Uterus (tissue), 4 donors: ENCODE results near the gene ABCA13. TPM values are rescaled to one million over a fixed set of nuclear protein-coding genes. Genes with fewer than 3 reads are reported as not detected.

Source experiments
- DNase-seq, 2 donors: peaks; one replicate each; pipeline ENCODE4 v3.0.0-alpha.2; 2019 to 2020
- H3K27ac ChIP-seq, 2 donors: fragments of 200-600 bp; sonication (generic); 1 replicate in 1 of 2; 2 replicates in 1 of 2; pipeline ENCODE4 v1.5.1; 2016 to 2018
- H3K27me3 ChIP-seq, 2 donors: fragments of 200-600 bp; sonication (generic); one replicate each; pipeline ENCODE4 v1.5.1; 2018 to 2019; ENCODE audit warnings: control low read depth in 1 of 2
- H3K36me3 ChIP-seq, 2 donors: fragments of 200-600 bp; sonication (generic); one replicate each; pipeline ENCODE4 v1.5.1; 2019; ENCODE audit warnings: control low read depth in 1 of 2
- H3K4me1 ChIP-seq, 2 donors: fragments of 200-600 bp; sonication (generic); one replicate each; pipeline ENCODE4 v1.5.1; 2018 to 2019; ENCODE audit warnings: control low read depth in 1 of 2
- H3K4me3 ChIP-seq, 2 donors: fragments of 200-600 bp; sonication (generic); 1 replicate in 1 of 2; 2 replicates in 1 of 2; pipeline ENCODE4 v1.5.1; 2018 to 2019; ENCODE audit warnings: mild to moderate bottlenecking in 1 of 2
- H3K9me3 ChIP-seq, 2 donors: fragments of 200-600 bp; sonication (generic); one replicate each; pipeline ENCODE4 v1.5.1; 2019; ENCODE audit warnings: control low read depth in 1 of 2
- POLR2A ChIP-seq, 2 donors: fragments of 450-650 bp; IDR thresholded peaks; one replicate each; pipeline ENCODE4 v1.6.1; 2016; ENCODE audit warnings: antibody characterized with exemption in 2 of 2, mild to moderate bottlenecking in 1 of 2, moderate library complexity in 1 of 2
- intact Hi-C: fragments of 100-400 bp; cut with DNase I; formaldehyde crosslinking; loops from one replicate; pipeline ENCODE4 v1.15.1; 2023; ENCODE audit warnings: low total_unique reads
- total RNA-seq, 4 donors: library from RNA; depleted of rRNA in 3 of 4; stranded (reverse); fragments of >200 nt in 3 of 4; gene quantifications; one replicate each; pipeline versions ENCODE4 v1.1.0 to v1.2.4, GENCODE V29; 2014 to 2023
- TF ChIP-seq, protein P1 (sequence below), 4 experiments: fragments of 200-600 bp in 2 of 4; fragments of 450-650 bp in 2 of 4; sonication (generic) in 2 of 4; IDR thresholded peaks; one replicate each; pipeline ENCODE4 v1.5.1; 2016 to 2019; ENCODE audit warnings: antibody characterized with exemption in 4 of 4, mild to moderate bottlenecking in 2 of 4, moderate library complexity in 1 of 4
- donor health status: DM: yes; HTN: yes; CAD: no.

ABCA13 gene
- total RNA-seq, 4 donors from 2014 or later = 0.12 to 1.0 (median 0.26) TPM; not detected in 1

DNA sequence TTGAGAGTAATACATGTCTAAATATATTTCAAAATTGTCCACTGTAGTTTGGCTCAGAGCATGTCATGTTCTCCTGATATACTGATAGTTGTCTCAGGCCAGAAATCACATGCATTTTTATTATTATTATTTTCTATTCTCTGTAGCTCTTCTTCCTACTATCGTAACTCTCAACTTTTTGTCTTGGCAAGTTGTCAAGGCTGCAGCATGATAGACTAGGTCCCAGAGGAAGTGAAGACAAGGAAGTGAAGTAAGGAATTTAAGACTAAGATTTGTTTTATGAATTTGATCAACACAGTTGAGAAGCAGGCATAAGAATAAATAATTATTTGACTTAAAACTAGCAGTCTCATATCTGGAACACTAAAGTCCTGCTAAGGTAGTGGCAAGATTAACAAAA is 369.5 kb downstream of the ABCA13 start:
- Histone ChIP-seq H3K4me3 (no peak overlapping the region), H3K4me1 (no peaks in the 10 kb centered on the region), H3K27ac (no peak overlapping the region), H3K36me3 (no peaks in the 10 kb centered on the region), H3K9me3 (no peaks in the 10 kb centered on the region), H3K27me3 (no peaks in the 10 kb centered on the region)
- TF ChIP-seq, protein P1, sequence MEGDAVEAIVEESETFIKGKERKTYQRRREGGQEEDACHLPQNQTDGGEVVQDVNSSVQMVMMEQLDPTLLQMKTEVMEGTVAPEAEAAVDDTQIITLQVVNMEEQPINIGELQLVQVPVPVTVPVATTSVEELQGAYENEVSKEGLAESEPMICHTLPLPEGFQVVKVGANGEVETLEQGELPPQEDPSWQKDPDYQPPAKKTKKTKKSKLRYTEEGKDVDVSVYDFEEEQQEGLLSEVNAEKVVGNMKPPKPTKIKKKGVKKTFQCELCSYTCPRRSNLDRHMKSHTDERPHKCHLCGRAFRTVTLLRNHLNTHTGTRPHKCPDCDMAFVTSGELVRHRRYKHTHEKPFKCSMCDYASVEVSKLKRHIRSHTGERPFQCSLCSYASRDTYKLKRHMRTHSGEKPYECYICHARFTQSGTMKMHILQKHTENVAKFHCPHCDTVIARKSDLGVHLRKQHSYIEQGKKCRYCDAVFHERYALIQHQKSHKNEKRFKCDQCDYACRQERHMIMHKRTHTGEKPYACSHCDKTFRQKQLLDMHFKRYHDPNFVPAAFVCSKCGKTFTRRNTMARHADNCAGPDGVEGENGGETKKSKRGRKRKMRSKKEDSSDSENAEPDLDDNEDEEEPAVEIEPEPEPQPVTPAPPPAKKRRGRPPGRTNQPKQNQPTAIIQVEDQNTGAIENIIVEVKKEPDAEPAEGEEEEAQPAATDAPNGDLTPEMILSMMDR (IDR thresholded peaks at IDR 0.05) = no peak
- no peak for TF ChIP-seq POLR2A (IDR thresholded peaks at IDR 0.05)
- intact Hi-C loops = no loop called here
- no peak for DNase-seq

DNA sequence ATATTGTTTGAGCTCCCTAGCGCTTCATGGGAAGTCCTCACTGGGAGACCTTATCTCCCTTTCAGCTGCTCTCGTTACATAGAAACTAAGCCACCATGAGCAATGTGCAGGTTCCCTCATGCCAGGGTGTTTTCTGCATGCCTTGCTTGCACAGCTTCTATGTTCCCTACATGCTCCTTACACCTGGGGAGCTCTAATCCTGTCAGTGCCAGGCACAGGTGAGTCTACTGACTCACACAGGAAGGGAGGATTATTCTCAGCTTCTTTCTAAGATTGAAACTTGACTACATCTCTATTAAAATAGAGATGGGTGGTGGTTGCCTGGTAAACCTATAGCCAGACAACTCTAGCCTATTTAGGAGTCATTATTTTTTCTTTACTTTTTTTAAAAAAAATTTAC is 377.4 kb downstream of the ABCA13 start:
- DNase-seq = no peak
- TF ChIP-seq, protein P1 (IDR thresholded peaks at IDR 0.05) = no peak
- TF ChIP-seq POLR2A (IDR thresholded peaks at IDR 0.05) = no peak

DNA sequence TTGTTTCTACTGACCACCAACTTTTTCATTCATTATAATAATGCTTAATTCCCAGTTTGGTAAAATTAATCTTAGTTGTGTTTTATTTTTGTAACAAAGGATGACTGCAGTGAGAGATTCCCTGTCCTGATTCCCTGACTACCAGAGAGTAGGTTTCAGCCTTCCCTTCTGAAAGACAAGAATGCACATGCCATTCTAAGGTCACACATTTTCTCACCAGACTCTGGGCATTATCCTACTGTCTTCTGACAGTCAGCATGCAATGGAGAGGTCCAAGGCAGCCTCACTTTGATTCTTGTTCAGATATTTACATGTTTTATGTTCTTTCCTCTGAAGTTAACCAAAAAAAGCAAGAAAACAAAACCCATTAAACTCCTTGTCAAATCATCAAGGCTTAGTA is 380.4 kb downstream of the ABCA13 start:
- no peaks in the 10 kb centered on the region for H3K27me3 ChIP-seq
- TF ChIP-seq, protein P1 (IDR thresholded peaks at IDR 0.05) = no peak
- TF ChIP-seq POLR2A (IDR thresholded peaks at IDR 0.05) = no peak

More for the DNA sequence above, 377.4 kb downstream of the ABCA13 start:
- Histone ChIP-seq H3K27ac (no peak overlapping the region), H3K4me1 (no peaks in the 10 kb centered on the region), H3K36me3 (no peaks in the 10 kb centered on the region), H3K27me3 (no peaks in the 10 kb centered on the region), H3K4me3 (no peak overlapping the region), H3K9me3 (no peaks in the 10 kb centered on the region)
- intact Hi-C loops = no loop called here

DNA sequence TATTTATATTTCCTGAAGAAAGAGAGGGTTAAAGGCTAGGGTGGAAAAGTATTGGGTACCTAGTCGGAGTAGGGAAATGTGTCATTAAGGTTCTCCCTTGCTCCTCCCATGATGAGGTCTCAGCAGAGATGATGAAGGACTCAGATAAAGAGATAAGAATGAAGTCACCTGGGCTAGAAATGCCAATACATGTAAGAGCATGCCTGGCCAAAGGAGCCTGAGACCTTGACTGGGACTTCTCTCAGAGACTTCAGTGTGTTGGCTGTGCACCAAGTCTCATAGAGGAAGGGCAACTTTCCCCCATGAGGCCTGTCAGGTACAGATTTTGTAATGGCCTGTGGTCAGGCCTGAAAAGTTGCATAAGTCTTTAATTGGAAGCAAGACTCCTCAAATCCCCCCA is 392.1 kb downstream of the ABCA13 start:
- no peak overlapping the region for H3K4me3 ChIP-seq
- H3K4me1 ChIP-seq = no peaks in the 10 kb centered on the region
- no peaks in the 10 kb centered on the region for H3K36me3 ChIP-seq
- no peaks in the 10 kb centered on the region for H3K27me3 ChIP-seq
- no peaks in the 10 kb centered on the region for H3K9me3 ChIP-seq
- H3K27ac ChIP-seq = no peak overlapping the region
- intact Hi-C loops = no loop called here
- no peak for DNase-seq
- TF ChIP-seq, protein P1 (IDR thresholded peaks at IDR 0.05) = no peak
- no peak for TF ChIP-seq POLR2A (IDR thresholded peaks at IDR 0.05)

More for the DNA sequence above, 380.4 kb downstream of the ABCA13 start:
- Histone ChIP-seq H3K27ac (no peak overlapping the region), H3K9me3 (no peaks in the 10 kb centered on the region), H3K4me3 (no peak overlapping the region), H3K36me3 (no peaks in the 10 kb centered on the region), H3K4me1 (no peaks in the 10 kb centered on the region)
- intact Hi-C loops = no loop called here
- DNase-seq = no peak

DNA sequence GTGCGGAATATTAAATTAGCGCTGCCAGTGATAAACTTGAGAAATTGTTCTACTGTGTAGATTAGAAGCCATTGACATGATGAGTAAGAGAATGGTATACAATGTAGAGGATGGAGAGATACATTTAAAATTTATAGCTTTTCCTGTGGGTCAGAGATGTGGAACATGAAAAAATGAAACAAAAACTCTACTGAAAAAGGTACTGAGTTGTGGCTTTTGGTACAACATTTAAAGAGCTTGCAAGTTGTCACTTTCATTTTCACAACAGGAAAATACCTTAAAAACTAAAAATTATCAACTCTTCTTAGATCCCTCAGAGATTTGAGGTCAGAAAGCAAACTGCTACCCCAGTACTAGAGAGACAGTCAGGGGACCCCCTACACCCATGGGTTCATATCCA is 404.3 kb downstream of the ABCA13 start:
- Histone ChIP-seq H3K27me3 (no peaks in the 10 kb centered on the region), H3K4me1 (no peaks in the 10 kb centered on the region), H3K4me3 (no peak overlapping the region), H3K9me3 (no peaks in the 10 kb centered on the region), H3K27ac (no peak overlapping the region), H3K36me3 (no peaks in the 10 kb centered on the region)
- no peak for DNase-seq
- intact Hi-C loops = no loop called here
- TF ChIP-seq, protein P1 (IDR thresholded peaks at IDR 0.05) = no peak
- no peak for TF ChIP-seq POLR2A (IDR thresholded peaks at IDR 0.05)
